Right atrium auricular region (tissue), 2 donors: ENCODE measurements around the gene ADGRD1. TPM values are rescaled to one million over a fixed set of nuclear protein-coding genes. Genes with fewer than 3 reads are reported as not detected.
A peak's percentile ranks its signal among the peaks of the same experiment; 100 is the strongest.

Experiments used
- DNase-seq: peaks from one replicate; pipeline ENCODE4 v3.0.0-alpha.2; 2019; ENCODE audit warnings: low spot score
- H3K27ac ChIP-seq, 2 donors: fragments of 200-600 bp; sonication (generic); 1 replicate in 1 of 2; 2 replicates in 1 of 2; pipeline ENCODE4 v1.5.1; 2016 to 2019
- H3K27me3 ChIP-seq, 2 donors: fragments of 200-600 bp; sonication (generic); one replicate each; pipeline versions ENCODE4 v1.5.1 to v1.6.0; 2017 to 2019
- H3K36me3 ChIP-seq: fragments of 200-600 bp; sonication (generic); one replicate; pipeline ENCODE4 v1.5.1; 2016
- H3K4me1 ChIP-seq, 2 donors: fragments of 200-600 bp; sonication (generic); one replicate each; pipeline versions ENCODE4 v1.5.1 to v1.6.0; 2017 to 2019
- H3K4me3 ChIP-seq, 2 donors: fragments of 200-600 bp; sonication (generic); 1 replicate in 1 of 2; 2 replicates in 1 of 2; pipeline ENCODE4 v1.5.1; 2017 to 2019; ENCODE audit warnings: mild to moderate bottlenecking in 1 of 2, moderate library complexity in 1 of 2
- H3K9me3 ChIP-seq, 2 donors: fragments of 200-600 bp; sonication (generic); one replicate each; pipeline ENCODE4 v1.5.1; 2019
- total RNA-seq, 2 donors: library from RNA; depleted of rRNA; stranded (reverse); fragments of >200 nt; gene quantifications; one replicate each; pipeline ENCODE4 v1.1.0, GENCODE V29; 2016
- TF ChIP-seq, protein P1 (sequence below), 2 donors: fragments of 200-600 bp; sonication (generic); IDR thresholded peaks; one replicate each; pipeline ENCODE4 v1.5.1; 2019; ENCODE audit warnings: antibody characterized with exemption in 2 of 2

ADGRD1 gene
- total RNA-seq, 2 donors from 2014 or later: 120 to 168 TPM

DNA sequence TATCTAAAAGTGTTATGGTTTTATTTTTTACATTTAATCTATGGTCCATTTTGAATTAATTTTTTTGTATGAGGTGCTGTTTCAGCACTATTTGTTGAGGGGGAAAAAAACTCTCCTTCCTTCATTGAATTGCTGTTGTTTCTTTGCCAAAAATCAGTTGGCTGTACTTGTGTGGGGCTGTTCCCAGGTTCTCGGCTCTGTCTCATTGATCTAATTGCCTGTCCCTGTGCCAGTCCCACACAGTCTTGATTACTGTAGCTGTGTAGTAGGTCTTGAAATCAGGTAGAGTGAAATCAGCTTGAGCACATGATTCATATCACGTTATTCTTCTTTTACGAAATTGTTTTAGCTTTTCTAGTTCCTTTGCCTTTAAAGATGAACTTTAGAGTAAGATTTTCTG is 109.7 kb downstream of the ADGRD1 start:
- Histone ChIP-seq H3K27ac (no peak overlapping the region), H3K27me3 (no peaks in the 10 kb centered on the region), H3K36me3 (no peaks in the 10 kb centered on the region), H3K9me3 (no peaks in the 10 kb centered on the region), H3K4me3 (no peak overlapping the region), H3K4me1 (peaks cover 0 to 44% of the 10 kb centered on the region in 2 donors)
- DNase-seq: no peak
- TF ChIP-seq, protein P1, sequence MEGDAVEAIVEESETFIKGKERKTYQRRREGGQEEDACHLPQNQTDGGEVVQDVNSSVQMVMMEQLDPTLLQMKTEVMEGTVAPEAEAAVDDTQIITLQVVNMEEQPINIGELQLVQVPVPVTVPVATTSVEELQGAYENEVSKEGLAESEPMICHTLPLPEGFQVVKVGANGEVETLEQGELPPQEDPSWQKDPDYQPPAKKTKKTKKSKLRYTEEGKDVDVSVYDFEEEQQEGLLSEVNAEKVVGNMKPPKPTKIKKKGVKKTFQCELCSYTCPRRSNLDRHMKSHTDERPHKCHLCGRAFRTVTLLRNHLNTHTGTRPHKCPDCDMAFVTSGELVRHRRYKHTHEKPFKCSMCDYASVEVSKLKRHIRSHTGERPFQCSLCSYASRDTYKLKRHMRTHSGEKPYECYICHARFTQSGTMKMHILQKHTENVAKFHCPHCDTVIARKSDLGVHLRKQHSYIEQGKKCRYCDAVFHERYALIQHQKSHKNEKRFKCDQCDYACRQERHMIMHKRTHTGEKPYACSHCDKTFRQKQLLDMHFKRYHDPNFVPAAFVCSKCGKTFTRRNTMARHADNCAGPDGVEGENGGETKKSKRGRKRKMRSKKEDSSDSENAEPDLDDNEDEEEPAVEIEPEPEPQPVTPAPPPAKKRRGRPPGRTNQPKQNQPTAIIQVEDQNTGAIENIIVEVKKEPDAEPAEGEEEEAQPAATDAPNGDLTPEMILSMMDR (IDR thresholded peaks at IDR 0.05): no peak

DNA sequence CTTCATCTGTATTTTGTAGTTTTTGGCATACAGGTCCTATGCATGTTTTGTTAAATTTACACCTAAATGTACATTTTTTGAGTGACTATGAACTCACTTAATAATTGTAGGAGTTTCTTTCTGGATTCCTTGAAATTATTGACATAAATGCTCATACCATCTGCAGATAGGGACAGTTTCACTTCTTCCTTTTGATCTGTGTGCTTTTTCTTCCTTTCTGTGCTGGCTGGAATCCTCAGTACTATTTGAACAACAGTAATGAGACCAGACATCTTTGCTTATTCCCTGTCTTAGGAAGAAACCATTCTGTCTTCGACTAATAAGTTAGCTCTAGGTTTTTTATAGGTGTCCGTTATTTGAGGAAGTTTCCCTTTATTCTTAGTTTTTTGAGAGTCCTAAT is 110.3 kb downstream of the ADGRD1 start:
- no peak for DNase-seq
- H3K4me1 ChIP-seq: peaks cover 0 to 43% of the 10 kb centered on the region in 2 donors
- TF ChIP-seq, protein P1 (IDR thresholded peaks at IDR 0.05): no peak

DNA sequence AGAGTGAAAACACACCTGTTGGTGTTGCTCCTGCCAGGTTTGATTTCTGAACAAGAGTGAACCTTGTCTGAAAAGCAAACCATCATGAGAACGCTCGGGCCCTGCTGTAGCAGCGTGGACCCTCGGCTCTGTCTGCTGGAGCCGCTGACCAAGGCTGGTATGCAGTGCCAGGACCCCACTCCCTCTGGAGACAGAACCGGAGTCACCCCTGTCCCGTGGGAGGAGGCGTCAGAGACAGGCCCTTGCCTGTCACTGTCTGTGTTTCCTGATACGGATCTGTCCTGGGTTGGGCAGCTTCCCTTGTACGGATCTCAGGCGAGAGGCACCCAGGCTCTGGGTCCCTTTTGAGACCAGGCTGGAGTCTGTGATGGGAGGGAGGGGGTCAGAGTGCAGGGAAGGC is 111.6 kb downstream of the ADGRD1 start:
- peaks cover 6% of the 10 kb centered on the region for H3K36me3 ChIP-seq
- H3K4me3 ChIP-seq: no peak overlapping the region
- H3K27me3 ChIP-seq: no peaks in the 10 kb centered on the region
- H3K9me3 ChIP-seq: no peaks in the 10 kb centered on the region
- H3K4me1 ChIP-seq: peaks cover 0 to 41% of the 10 kb centered on the region in 2 donors
- DNase-seq: no peak
- H3K27ac ChIP-seq: peak overlapping the region in 1 of 2 donors; percentile 64
- TF ChIP-seq, protein P1 (IDR thresholded peaks at IDR 0.05): no peak

More for the DNA sequence above, 110.3 kb downstream of the ADGRD1 start:
- no peaks in the 10 kb centered on the region for H3K9me3 ChIP-seq
- no peaks in the 10 kb centered on the region for H3K36me3 ChIP-seq
- no peak overlapping the region for H3K27ac ChIP-seq
- no peaks in the 10 kb centered on the region for H3K27me3 ChIP-seq
- H3K4me3 ChIP-seq: no peak overlapping the region

DNA sequence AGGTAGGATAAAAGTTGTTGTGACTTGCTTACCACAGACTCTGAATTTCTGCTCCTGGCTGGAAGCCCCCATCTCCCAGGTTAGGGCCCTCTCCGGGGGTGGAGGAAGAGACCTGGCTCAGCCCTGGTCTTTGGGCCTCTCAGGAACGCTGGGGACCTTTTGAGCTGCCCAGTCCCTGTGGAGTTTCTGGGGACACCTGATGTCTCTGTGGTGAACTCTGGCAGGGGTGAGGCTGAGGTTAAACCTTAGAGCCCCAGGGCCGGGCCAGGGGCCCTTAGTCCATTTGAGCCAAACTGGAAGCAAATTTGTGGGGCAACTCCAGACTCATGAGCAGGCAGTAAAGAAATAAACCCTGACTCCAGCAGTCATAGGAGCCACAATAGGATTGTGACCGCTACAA is 112.1 kb downstream of the ADGRD1 start:
- no peak for DNase-seq
- Histone ChIP-seq H3K36me3 (peaks cover 6% of the 10 kb centered on the region), H3K4me3 (no peak overlapping the region), H3K27me3 (no peaks in the 10 kb centered on the region), H3K27ac (peak overlapping the region in 1 of 2 donors; percentile 64), H3K4me1 (peaks cover 0 to 41% of the 10 kb centered on the region in 2 donors), H3K9me3 (no peaks in the 10 kb centered on the region)
- TF ChIP-seq, protein P1 (IDR thresholded peaks at IDR 0.05): no peak

DNA sequence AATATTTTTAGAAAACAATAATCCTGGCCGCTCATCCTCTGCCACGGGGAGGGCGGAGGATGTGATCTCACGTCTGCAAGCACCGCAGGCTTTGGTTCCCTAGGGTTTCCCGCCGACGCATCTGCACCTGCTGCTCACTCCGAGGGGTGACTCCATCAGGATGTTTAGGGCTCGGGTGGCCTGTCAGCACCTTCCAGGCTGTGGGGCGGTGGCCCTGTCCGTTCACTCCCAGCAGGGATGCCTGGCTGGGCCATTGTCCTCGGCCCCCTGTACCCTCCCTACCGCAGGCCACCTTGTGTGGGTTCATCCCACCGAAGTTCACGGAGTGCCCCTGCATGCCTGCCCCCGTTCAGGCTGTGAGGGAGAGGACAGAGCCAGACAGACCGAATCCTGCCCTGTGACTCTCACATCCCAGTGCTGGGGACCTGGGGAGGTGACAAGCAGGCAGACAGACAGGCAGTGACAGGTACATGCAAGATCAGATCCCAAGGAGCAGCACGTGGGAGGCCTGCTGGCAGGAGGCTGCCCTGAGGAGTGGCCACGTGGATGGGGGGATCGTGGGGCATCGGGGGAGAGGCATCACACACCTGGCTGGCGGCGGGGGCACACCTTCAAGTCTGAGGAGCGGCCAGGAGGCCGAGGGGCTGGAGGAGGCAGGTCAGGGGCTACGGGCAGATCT is 112.6 kb downstream of the ADGRD1 start:
- no peak for DNase-seq
- H3K27ac ChIP-seq: peak overlapping the region in 1 of 2 donors; percentile 46
- peaks cover 0 to 41% of the 10 kb centered on the region in 2 donors for H3K4me1 ChIP-seq

More for the DNA sequence above, 112.6 kb downstream of the ADGRD1 start:
- peaks cover 6% of the 10 kb centered on the region for H3K36me3 ChIP-seq
- H3K27me3 ChIP-seq: no peaks in the 10 kb centered on the region
- H3K9me3 ChIP-seq: no peaks in the 10 kb centered on the region
- TF ChIP-seq, protein P1 (IDR thresholded peaks at IDR 0.05): no peak
- no peak overlapping the region for H3K4me3 ChIP-seq
